Stimulated activated effector memory CD8-positive, alpha-beta T cell treated with anti-CD3 and anti-CD28 coated beads, Interleukin-12 subunit alpha, Interleukin-12 subunit beta, amount 100 ng/mL, for 72 hours (primary cell): ENCODE data around the gene SAMD10.
A peak's percentile ranks its signal among the peaks of the same experiment; 100 is the strongest.
"Not testable (repeated sequence)": the region's sequence is repeated elsewhere in the genome, so short reads cannot be mapped to it uniquely, and the experiment has no call there.

Experiments used
- ATAC-seq: fragments of 150-1000 bp; cut with Tn5 transposase; 2 replicates; pipeline ENCODE4 v1.10.0; 2021
- DNase-seq, 2 donors: peaks; one replicate each; pipeline ENCODE4 v3.0.0; 2021 to 2022; ENCODE audit warnings: low spot score in 2 of 2
- H3K27ac Mint-ChIP-seq: one replicate; pipeline ENCODE4 v1.8.0; 2022; ENCODE audit warnings: mild to moderate bottlenecking, mixed read lengths
- H3K36me3 Mint-ChIP-seq: one replicate; pipeline ENCODE4 v1.8.0; 2022; ENCODE audit warnings: mild to moderate bottlenecking, mixed read lengths
- H3K4me1 Mint-ChIP-seq: one replicate; pipeline ENCODE4 v1.8.0; 2022; ENCODE audit warnings: mixed read lengths
- H3K4me3 Mint-ChIP-seq: one replicate; pipeline ENCODE4 v1.8.0; 2022; ENCODE audit warnings: mild to moderate bottlenecking, mixed read lengths
- H3K9me3 Mint-ChIP-seq: one replicate; pipeline ENCODE4 v1.8.0; 2022; ENCODE audit warnings: mixed read lengths

Gene SAMD10

GRCh38 chr20:63967330-63968135 lies 11.9 kb downstream of the SAMD10 start:
- Mint-ChIP-seq H3K4me1 (peaks cover 9% of the 10 kb centered on the region), H3K27ac (peak overlapping the region; percentile 91), H3K9me3 (peaks cover 2% of the 10 kb centered on the region), H3K4me3 (peak overlapping the region; percentile 81), H3K36me3 (peaks cover 33% of the 10 kb centered on the region)
- no peak for ATAC-seq
- no peak for DNase-seq

GRCh38 chr20:63966944-63967322 lies 12.5 kb downstream of the SAMD10 start:
- no peak for DNase-seq
- Mint-ChIP-seq H3K27ac (no peak overlapping the region), H3K4me3 (no peak overlapping the region), H3K4me1 (peaks cover 9% of the 10 kb centered on the region), H3K36me3 (peaks cover 33% of the 10 kb centered on the region), H3K9me3 (peaks cover 2% of the 10 kb centered on the region)
- ATAC-seq = no peak

GRCh38 chr20:63966172-63966943 lies 13.1 kb downstream of the SAMD10 start:
- Mint-ChIP-seq H3K36me3 (peaks cover 36% of the 10 kb centered on the region), H3K9me3 (peaks cover 2% of the 10 kb centered on the region), H3K4me1 (peaks cover 9% of the 10 kb centered on the region), H3K27ac (no peak overlapping the region), H3K4me3 (no peak overlapping the region)
- DNase-seq (no peak), ATAC-seq (no peak)

- peaks cover 2% of the 10 kb centered on the region for H3K9me3 Mint-ChIP-seq
- H3K4me3 Mint-ChIP-seq = no peak overlapping the region
- peaks cover 25% of the 10 kb centered on the region for H3K36me3 Mint-ChIP-seq
- DNase-seq = no peak
- H3K4me1 Mint-ChIP-seq = peaks cover 9% of the 10 kb centered on the region
- no peak for ATAC-seq
- H3K27ac Mint-ChIP-seq = no peak overlapping the region
These were observed 15.0 kb downstream of the SAMD10 start for GRCh38 chr20:63964412-63964811.

- Mint-ChIP-seq H3K4me1 (peaks cover 6% of the 10 kb centered on the region), H3K27ac (no peak overlapping the region), H3K9me3 (peaks cover 2% of the 10 kb centered on the region), H3K36me3 (peaks cover 20% of the 10 kb centered on the region), H3K4me3 (no peak overlapping the region)
- ATAC-seq = no peak
- DNase-seq = no peak
These were observed 15.6 kb downstream of the SAMD10 start for GRCh38 chr20:63963784-63964301.

GRCh38 chr20:63963348-63963741 lies 16.1 kb downstream of the SAMD10 start:
- DNase-seq = no peak

GRCh38 chr20:63962426-63963347 lies 16.8 kb downstream of the SAMD10 start:
- Mint-ChIP-seq H3K36me3 (peaks cover 13% of the 10 kb centered on the region), H3K9me3 (peaks cover 2% of the 10 kb centered on the region), H3K27ac (peak overlapping the region; percentile 21), H3K4me1 (peaks cover 5% of the 10 kb centered on the region), H3K4me3 (no peak overlapping the region)
- DNase-seq (no peak), ATAC-seq (no peak)

More at GRCh38 chr20:63963348-63963741, 16.1 kb downstream of the SAMD10 start:
- H3K9me3 Mint-ChIP-seq = peaks cover 2% of the 10 kb centered on the region
- peaks cover 15% of the 10 kb centered on the region for H3K36me3 Mint-ChIP-seq
- H3K27ac Mint-ChIP-seq = no peak overlapping the region
- ATAC-seq = no peak
- H3K4me1 Mint-ChIP-seq = peaks cover 1% of the 10 kb centered on the region
- H3K4me3 Mint-ChIP-seq = no peak overlapping the region

GRCh38 chr20:63961664-63962425 lies 17.6 kb downstream of the SAMD10 start:
- ATAC-seq = no peak
- H3K36me3 Mint-ChIP-seq = peaks cover 18% of the 10 kb centered on the region
- no peak overlapping the region for H3K4me3 Mint-ChIP-seq
- DNase-seq = no peak
- H3K9me3 Mint-ChIP-seq = peaks cover 2% of the 10 kb centered on the region
- peak overlapping the region; percentile 21 for H3K27ac Mint-ChIP-seq
- H3K4me1 Mint-ChIP-seq = peaks cover 13% of the 10 kb centered on the region

GRCh38 chr20:63960654-63961621 lies 18.5 kb downstream of the SAMD10 start:
- not testable (repeated sequence) for DNase-seq, H3K4me3 Mint-ChIP-seq, H3K27ac Mint-ChIP-seq, H3K9me3 Mint-ChIP-seq, ATAC-seq
- Mint-ChIP-seq H3K36me3 (peaks cover 19% of the 10 kb centered on the region), H3K4me1 (peaks cover 13% of the 10 kb centered on the region)

GRCh38 chr20:63959699-63960075 lies 19.8 kb downstream of the SAMD10 start:
- DNase-seq = no peak
- Mint-ChIP-seq H3K27ac (no peak overlapping the region), H3K4me3 (no peak overlapping the region), H3K36me3 (peaks cover 22% of the 10 kb centered on the region), H3K4me1 (peaks cover 13% of the 10 kb centered on the region), H3K9me3 (no peaks in the 10 kb centered on the region)
- ATAC-seq = no peak

GRCh38 chr20:63958964-63959698 lies 20.3 kb downstream of the SAMD10 start:
- Mint-ChIP-seq H3K36me3 (peaks cover 27% of the 10 kb centered on the region), H3K4me3 (no peak overlapping the region)

GRCh38 chr20:63958471-63958870 lies 21.0 kb downstream of the SAMD10 start:
- no peaks in the 10 kb centered on the region for H3K9me3 Mint-ChIP-seq
- H3K36me3 Mint-ChIP-seq = peaks cover 34% of the 10 kb centered on the region
- DNase-seq (no peak), ATAC-seq (no peak)
- H3K27ac Mint-ChIP-seq = peak overlapping the region; percentile 87
- peak overlapping the region; percentile 74 for H3K4me3 Mint-ChIP-seq
- peaks cover 25% of the 10 kb centered on the region for H3K4me1 Mint-ChIP-seq

More at GRCh38 chr20:63958964-63959698, 20.3 kb downstream of the SAMD10 start:
- no peak for ATAC-seq
- Mint-ChIP-seq H3K27ac (no peak overlapping the region), H3K9me3 (no peaks in the 10 kb centered on the region), H3K4me1 (peaks cover 19% of the 10 kb centered on the region)
- no peak for DNase-seq
